ENCODE measurements around the gene KCND1. TPM values are rescaled to one million over a fixed set of nuclear protein-coding genes. Genes with fewer than 3 reads are reported as not detected.
A peak's percentile ranks its signal among the peaks of the same experiment; 100 is the strongest.

The KCND1 gene
- polyA plus RNA-seq, 12 donors: 0.63 to 5.0 (median 0.96) TPM; not detected in 2

DNA sequence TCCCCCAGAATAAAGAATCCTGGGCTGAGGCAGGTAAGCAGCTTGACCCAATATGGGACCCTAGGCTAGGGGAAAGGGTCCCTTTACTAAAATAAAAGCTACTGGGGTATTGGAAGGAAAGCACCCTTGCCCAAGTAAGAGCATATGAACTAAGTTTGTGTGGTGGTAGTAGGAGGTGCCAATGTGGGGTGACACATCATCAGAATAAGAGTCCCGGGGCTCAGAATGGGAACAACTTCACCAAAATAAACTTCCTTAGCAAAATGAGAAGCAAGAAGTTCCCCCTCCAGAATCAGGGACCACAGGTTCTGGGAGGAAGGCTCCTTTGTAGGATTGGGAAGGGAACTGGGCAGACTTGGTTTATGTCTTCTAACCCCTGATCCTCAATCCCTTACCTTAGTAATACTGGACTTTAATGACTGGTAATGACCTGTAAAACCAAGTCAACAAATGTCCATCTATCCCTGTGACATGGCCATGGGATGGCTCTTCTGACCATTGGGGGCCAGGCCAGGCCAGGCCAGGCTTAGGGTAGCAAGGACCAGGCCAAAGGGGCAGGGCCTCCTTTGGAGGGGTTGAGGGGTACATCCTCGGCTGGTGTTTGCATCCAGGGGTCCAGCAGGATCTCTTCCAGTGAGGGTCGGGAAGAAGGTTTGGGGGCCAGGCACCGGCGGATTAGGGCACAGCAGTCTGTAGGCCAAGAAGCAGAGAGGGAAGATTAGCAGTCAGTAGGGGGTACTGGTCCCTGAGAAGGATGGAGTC is 57.9 kb downstream of the KCND1 start:
- DNase-seq: no peak

DNA sequence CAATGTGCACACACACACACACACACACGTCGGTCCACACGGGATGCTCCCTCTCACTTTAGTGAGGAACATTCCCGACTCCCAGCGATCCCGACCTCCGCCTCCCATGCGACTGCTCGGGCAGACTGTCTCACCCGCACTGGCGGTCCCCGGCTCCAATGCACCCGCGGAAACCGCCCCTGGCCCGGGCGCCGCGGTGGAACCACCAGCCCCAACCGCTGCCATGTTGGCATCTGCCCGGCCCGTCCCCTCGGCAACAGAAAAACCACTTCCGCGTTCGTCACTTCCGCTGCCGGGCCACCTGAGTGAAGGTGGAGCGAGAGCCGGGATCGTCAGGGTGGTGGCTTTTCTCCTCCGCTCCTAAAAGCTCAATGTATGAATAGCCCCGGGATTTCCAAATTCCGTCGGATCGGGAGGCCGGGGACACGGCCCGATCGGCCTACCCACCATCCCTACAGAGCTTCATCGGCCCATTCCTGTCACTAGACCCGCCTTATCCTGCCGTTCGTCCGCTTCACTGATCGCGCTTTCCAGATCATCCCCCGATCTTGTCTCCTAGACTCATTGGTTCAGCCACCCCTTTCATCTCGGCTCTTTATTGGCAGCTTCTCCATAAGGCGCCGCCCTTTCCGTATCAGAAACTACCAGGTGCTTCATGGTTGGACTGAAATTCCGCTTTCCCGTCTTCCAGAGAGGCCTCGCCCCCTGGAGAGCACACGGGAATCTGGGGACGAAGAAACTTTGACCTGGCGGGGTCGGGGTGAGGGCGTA is 60.0 kb downstream of the KCND1 start, which contains the start of gene SLC35A2:
Gene SLC35A2 (minus strand): TSS at position 235 of the 771 bp plus-strand sequence. CDS start 10 bp downstream, at position 225.
- DNase-seq: peak; percentile 77

Other genes starting within 250 kb of the KCND1 start
- under 1 TPM in 1 of 12 donors, not detected in 11; 0.29 TPM for gene GLOD5, start 210.1 kb downstream of the KCND1 start, polyA plus RNA-seq (ENCODE audit: insufficient read length in 12 of 12)
- gene GATA1, start 185.3 kb downstream of the KCND1 start, polyA plus RNA-seq (ENCODE audit: insufficient read length in 12 of 12): 1 to 10 TPM in 2 of 12 donors, under 1 TPM in 8, not detected in 2; 0.37 to 1.4 (median 0.51) TPM
- gene HDAC6, start 169.8 kb downstream of the KCND1 start, polyA plus RNA-seq (ENCODE audit: insufficient read length in 12 of 12): 100 to 1,000 TPM in 5 of 12 donors, 10 to 100 TPM in 6, not detected in 1; 81.3 to 151 (median 95.2) TPM
- under 1 TPM in 1 of 12 donors, not detected in 11; 0.13 TPM for gene ERAS, start 145.3 kb downstream of the KCND1 start, polyA plus RNA-seq (ENCODE audit: insufficient read length in 12 of 12)
- 10 to 100 TPM in 1 of 12 donors, under 1 TPM in 3, not detected in 8; 0.32 to 22.5 (median 0.41) TPM for gene PCSK1N, start 136.2 kb downstream of the KCND1 start, polyA plus RNA-seq (ENCODE audit: insufficient read length in 12 of 12)
- 10 to 100 TPM in 11 of 12 donors, not detected in 1; 23.6 to 44.3 (median 28.5) TPM for gene TIMM17B, start 74.1 kb downstream of the KCND1 start, polyA plus RNA-seq (ENCODE audit: insufficient read length in 12 of 12)
- gene PQBP1, start 73.9 kb downstream of the KCND1 start, polyA plus RNA-seq (ENCODE audit: insufficient read length in 12 of 12): 10 to 100 TPM in 11 of 12 donors, not detected in 1; 46.3 to 96.3 (median 58.6) TPM
- gene SLC35A2, start 60.2 kb downstream of the KCND1 start, polyA plus RNA-seq (ENCODE audit: insufficient read length in 12 of 12): 10 to 100 TPM in 11 of 12 donors, not detected in 1; 14.8 to 19.8 (median 16.5) TPM
- gene PIM2, start 52.8 kb downstream of the KCND1 start, polyA plus RNA-seq (ENCODE audit: insufficient read length in 12 of 12): 1 to 10 TPM in 10 of 12 donors, not detected in 2; 1.1 to 4.5 (median 1.7) TPM
- 10 to 100 TPM in 11 of 12 donors, not detected in 1; 30.6 to 57.7 (median 35.2) TPM for gene OTUD5, start 14.2 kb downstream of the KCND1 start, polyA plus RNA-seq (ENCODE audit: insufficient read length in 12 of 12)
- gene GRIPAP1, start 30.4 kb upstream of the KCND1 start, polyA plus RNA-seq (ENCODE audit: insufficient read length in 12 of 12): 10 to 100 TPM in 11 of 12 donors, not detected in 1; 15.5 to 49.0 (median 24.6) TPM
- 10 to 100 TPM in 11 of 12 donors, not detected in 1; 18.0 to 39.7 (median 20.6) TPM for gene TFE3, start 71.5 kb upstream of the KCND1 start, polyA plus RNA-seq (ENCODE audit: insufficient read length in 12 of 12)
- gene CCDC120, start 87.2 kb upstream of the KCND1 start, polyA plus RNA-seq (ENCODE audit: insufficient read length in 12 of 12): 10 to 100 TPM in 2 of 12 donors, 1 to 10 TPM in 9, not detected in 1; 2.7 to 12.4 (median 4.2) TPM
- gene PRAF2, start 102.2 kb upstream of the KCND1 start, polyA plus RNA-seq (ENCODE audit: insufficient read length in 12 of 12): 10 to 100 TPM in 11 of 12 donors, not detected in 1; 15.7 to 63.8 (median 22.1) TPM
- 10 to 100 TPM in 11 of 12 donors, not detected in 1; 20.7 to 44.0 (median 33.2) TPM for gene WDR45, start 108.0 kb upstream of the KCND1 start, polyA plus RNA-seq (ENCODE audit: insufficient read length in 12 of 12)
- 10 to 100 TPM in 11 of 12 donors, not detected in 1; 15.5 to 19.0 (median 17.1) TPM for gene GPKOW, start 151.9 kb upstream of the KCND1 start, polyA plus RNA-seq (ENCODE audit: insufficient read length in 12 of 12)
- 1 to 10 TPM in 10 of 12 donors, not detected in 2; 1.2 to 2.3 (median 1.9) TPM for gene MAGIX, start 190.9 kb upstream of the KCND1 start, polyA plus RNA-seq (ENCODE audit: insufficient read length in 12 of 12)
- gene PLP2, start 200.1 kb upstream of the KCND1 start, polyA plus RNA-seq (ENCODE audit: insufficient read length in 12 of 12): 100 to 1,000 TPM in 10 of 12 donors, 10 to 100 TPM in 1, not detected in 1; 99.4 to 232 (median 162) TPM
- 1 to 10 TPM in 10 of 12 donors, not detected in 2; 2.4 to 8.7 (median 3.7) TPM for gene PRICKLE3, start 214.5 kb upstream of the KCND1 start, polyA plus RNA-seq (ENCODE audit: insufficient read length in 12 of 12)
- 1 to 10 TPM in 5 of 12 donors, under 1 TPM in 6, not detected in 1; 0.59 to 5.9 (median 0.97) TPM for gene SYP, start 228.3 kb upstream of the KCND1 start, polyA plus RNA-seq (ENCODE audit: insufficient read length in 12 of 12)